ENCODE measurements around the gene ADNP. TPM values are rescaled to one million over a fixed set of nuclear protein-coding genes. Genes with fewer than 3 reads are reported as not detected.
A peak's percentile ranks its signal among the peaks of the same experiment; 100 is the strongest.

The ADNP gene
- total and polyA plus RNA-seq, 2 experiments from 2014 or later, result 23.2 to 50.8 TPM

DNA sequence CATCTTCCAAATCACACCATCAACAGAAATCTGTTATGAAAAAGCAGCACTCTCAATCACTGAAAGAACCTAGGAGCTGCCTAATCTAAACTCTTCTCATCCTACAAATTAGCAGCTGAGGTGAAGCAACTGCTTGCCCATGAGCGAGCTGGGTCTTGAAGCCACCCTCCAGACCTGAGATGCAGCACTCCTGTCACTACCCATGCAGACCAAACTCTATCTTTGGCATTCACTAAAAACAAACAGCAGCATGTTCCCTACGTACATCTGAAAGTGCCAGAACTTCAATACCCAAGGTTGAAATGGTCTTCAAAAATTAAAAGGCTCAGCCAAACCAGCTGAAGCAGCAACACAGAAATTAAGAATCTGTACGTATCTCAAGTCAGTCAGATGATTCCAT lies 14.3 kb downstream of the ADNP start:
- Histone ChIP-seq H3K27me3 (no peaks in the 10 kb centered on the region), H3K27ac (peak overlapping the region; percentile 76), H3K36me3 (no peaks in the 10 kb centered on the region), H3K4me3 (no peak overlapping the region), H3K9me3 (ENCODE audit: low read depth) (no peaks in the 10 kb centered on the region), H3K4me1 (ENCODE audit: low read depth) (peaks cover 42% of the 10 kb centered on the region)
- DNase-seq (ENCODE audit: low read depth in 1 of 2, low spot score in 1 of 2), result no peak
- no peak for TF ChIP-seq CTCF (IDR thresholded peaks at IDR 0.05; ENCODE audit: low read depth, low read length)

DNA sequence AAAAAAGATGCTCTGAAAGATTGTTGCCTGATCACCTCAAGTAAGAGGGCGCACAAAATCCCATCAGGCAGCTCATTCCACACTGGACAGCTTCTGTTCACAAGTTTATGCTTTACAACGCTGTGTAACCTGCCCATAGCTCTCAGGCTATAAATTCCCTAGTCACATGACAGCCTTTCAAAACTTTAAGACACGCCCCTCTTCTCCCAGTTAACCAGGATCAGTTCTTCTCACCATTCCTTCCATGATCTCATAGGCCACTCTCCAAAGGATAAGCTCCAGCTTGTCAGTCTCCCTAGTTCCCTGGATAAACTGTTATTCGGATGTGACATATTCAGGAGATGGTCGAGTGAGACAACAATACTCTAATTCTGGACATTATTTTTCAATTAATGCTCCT lies 15.0 kb downstream of the ADNP start:
- Histone ChIP-seq H3K4me1 (ENCODE audit: low read depth) (peaks cover 42% of the 10 kb centered on the region), H3K27me3 (no peaks in the 10 kb centered on the region), H3K27ac (peak overlapping the region; percentile 76), H3K4me3 (no peak overlapping the region), H3K9me3 (ENCODE audit: low read depth) (no peaks in the 10 kb centered on the region), H3K36me3 (no peaks in the 10 kb centered on the region)
- no peak for TF ChIP-seq CTCF (IDR thresholded peaks at IDR 0.05; ENCODE audit: low read depth, low read length)
- DNase-seq (ENCODE audit: low read depth in 1 of 2, low spot score in 1 of 2), result peak; percentile 57 to 78

DNA sequence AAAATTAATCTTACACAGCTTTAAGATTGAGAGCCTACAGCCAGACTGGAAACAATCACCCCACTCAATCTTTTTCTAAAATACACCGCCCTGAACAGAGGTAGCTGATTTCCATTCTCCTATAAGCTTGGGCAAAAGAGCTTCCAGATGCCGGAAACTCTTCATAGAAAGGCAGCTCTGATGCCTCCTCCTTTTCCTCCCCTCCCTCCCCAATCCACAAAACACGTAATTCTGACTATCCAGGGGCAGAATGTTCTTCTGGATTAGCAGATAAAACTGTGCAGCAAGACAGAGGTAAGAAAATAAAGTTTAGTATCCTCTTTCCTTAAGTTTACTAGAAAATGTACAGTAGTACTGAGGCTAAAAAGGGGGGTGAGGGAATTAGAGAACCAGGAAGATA lies 15.8 kb downstream of the ADNP start:
- no peaks in the 10 kb centered on the region for H3K9me3 ChIP-seq (ENCODE audit: low read depth)
- peak in 1 of 2 donors; percentile 64 for DNase-seq (ENCODE audit: low read depth in 1 of 2, low spot score in 1 of 2)
- H3K27ac ChIP-seq, result peak overlapping the region; percentile 76
- no peaks in the 10 kb centered on the region for H3K36me3 ChIP-seq
- H3K4me3 ChIP-seq, result no peak overlapping the region
- H3K27me3 ChIP-seq, result no peaks in the 10 kb centered on the region
- H3K4me1 ChIP-seq (ENCODE audit: low read depth), result peaks cover 42% of the 10 kb centered on the region
- no peak for TF ChIP-seq CTCF (IDR thresholded peaks at IDR 0.05; ENCODE audit: low read depth, low read length)

DNA sequence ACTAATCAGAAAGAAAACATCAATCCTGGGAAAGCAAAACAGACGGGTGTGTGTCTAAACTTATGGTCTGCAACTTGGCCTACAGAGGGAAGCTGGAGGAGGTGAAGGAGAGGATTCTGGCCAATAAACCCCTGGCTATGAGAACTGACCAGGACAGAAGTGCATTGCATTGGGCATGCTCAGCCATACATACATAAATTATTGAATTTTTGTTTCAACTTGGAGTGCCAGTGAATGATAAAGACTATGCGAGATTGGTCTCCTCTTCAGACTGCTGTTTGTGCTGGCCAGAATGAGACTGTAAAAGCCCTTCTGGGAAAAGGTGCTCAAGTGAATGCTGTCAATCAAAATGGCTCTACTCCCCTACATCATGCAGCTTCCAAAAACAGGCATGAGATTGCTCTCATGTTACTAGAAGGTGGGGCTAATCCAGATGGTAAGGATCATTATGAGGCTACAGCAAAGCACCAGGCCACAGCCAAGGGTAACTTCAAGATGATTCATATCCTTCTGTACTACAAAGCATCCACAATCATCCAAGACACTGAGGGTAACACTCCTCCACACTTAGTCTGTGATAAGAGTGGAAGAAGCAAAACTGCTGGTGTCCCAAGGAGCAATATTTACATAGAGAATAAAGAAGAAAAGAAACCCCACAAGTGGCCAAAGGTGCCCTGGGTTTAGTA lies 17.4 kb downstream of the ADNP start:
- H3K4me3 ChIP-seq, result no peak overlapping the region
- DNase-seq (ENCODE audit: low read depth in 1 of 2, low spot score in 1 of 2), result peak in 1 of 2 donors; percentile 82
- peak overlapping the region; percentile 76 for H3K27ac ChIP-seq
- no peaks in the 10 kb centered on the region for H3K36me3 ChIP-seq
- peaks cover 47% of the 10 kb centered on the region for H3K4me1 ChIP-seq (ENCODE audit: low read depth)
- no peak for TF ChIP-seq CTCF (IDR thresholded peaks at IDR 0.05; ENCODE audit: low read depth, low read length)
- no peaks in the 10 kb centered on the region for H3K9me3 ChIP-seq (ENCODE audit: low read depth)
- no peaks in the 10 kb centered on the region for H3K27me3 ChIP-seq

GRCh38 chr20:50911716-50912115 lies 19.5 kb downstream of the ADNP start:
- no peak for TF ChIP-seq CTCF (IDR thresholded peaks at IDR 0.05; ENCODE audit: low read depth, low read length)
- DNase-seq (ENCODE audit: low read depth in 1 of 2, low spot score in 1 of 2), result no peak
- Histone ChIP-seq H3K27me3 (no peaks in the 10 kb centered on the region), H3K36me3 (no peaks in the 10 kb centered on the region), H3K4me3 (no peak overlapping the region), H3K9me3 (ENCODE audit: low read depth) (no peaks in the 10 kb centered on the region), H3K27ac (no peak overlapping the region), H3K4me1 (ENCODE audit: low read depth) (peaks cover 40% of the 10 kb centered on the region)

Data from cardiac muscle cell (in vitro differentiated cells and primary cell).